DMS153 (cell line): ENCODE data around the gene COX4I1.

Source experiments
- DNase-seq: peaks from one replicate; lab custom pipeline; 2025; lab: John Stamatoyannopoulos, UW

The COX4I1 gene

DNA sequence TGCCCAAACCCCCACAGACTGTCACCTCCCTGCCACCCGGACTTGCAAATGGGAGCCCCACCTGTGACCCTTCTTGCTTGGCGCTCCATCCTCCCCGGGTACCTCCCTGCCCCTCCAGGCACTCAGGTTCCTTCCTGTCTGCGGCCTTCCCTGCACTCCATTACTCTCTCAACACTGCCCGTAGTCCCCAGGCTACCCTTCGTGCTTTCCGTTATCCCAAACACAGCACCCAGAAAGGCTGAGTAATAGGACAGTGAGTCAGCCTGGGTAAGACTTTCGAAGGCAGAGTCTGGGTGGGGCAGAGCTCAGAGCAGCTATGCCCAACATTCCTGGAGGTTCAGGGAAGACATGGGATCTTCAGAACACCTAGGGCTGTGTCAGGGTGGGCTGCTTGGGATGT, 32.0 kb upstream of the COX4I1 start:
- DNase-seq, result no peak

DNA sequence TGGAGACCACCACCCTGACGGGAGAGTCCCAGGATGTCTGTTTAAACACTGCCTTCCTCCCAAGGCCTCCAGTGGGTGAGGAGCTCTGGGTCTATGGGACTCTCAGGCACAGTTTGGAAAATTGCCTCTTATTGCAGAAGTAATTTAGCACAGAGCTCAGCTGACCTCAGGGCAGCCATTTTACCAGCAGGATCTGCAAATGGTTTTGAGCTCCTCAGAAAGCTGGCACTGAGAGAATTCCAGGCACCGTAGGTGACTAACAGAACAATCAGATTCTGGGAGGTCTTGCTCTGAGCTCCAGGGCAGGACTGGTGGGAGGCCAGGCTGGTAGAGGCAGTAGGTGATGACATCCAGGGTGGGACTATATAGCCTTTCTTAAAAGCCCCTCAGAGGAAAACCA, 31.3 kb upstream of the COX4I1 start:
- no peak for DNase-seq

DNA sequence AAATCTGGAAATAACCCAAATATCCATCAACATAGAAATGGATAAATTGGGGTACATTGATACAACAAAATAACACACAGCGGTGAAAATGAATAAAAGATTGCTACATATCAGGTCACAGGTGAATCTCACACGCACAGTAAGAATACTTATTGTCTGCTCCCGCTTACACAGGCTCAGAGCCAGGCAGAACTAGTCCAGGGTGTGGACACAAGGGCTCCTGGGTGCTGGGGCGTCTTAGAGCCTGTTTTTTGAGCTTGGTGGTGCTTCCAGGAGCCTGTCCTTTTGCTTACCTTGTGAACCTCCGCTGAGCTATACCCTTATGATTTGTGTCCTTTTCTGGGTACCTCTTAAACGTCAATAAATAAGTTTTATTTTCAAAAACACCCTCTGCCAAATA, 28.8 kb upstream of the COX4I1 start:
- DNase-seq, result no peak

DNA sequence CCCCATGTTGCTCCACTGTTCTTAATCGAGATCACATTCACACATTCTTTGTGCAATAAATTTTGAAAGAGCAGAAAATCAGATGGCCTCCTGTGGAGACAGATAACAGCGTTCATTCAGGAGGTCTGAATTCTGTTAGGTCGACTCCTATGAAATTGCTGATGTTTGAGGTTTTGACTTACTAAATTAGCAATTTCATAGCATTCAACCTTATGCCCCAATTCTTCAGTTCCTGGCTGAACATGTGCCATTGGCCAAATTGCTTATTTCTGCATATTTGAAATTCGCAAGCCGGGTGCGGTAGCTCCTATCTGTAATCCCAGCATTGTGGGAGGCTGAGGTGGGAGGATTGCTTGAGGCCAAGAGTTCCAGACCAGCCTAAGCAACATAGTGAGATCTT, 26.5 kb upstream of the COX4I1 start:
- no peak for DNase-seq

DNA sequence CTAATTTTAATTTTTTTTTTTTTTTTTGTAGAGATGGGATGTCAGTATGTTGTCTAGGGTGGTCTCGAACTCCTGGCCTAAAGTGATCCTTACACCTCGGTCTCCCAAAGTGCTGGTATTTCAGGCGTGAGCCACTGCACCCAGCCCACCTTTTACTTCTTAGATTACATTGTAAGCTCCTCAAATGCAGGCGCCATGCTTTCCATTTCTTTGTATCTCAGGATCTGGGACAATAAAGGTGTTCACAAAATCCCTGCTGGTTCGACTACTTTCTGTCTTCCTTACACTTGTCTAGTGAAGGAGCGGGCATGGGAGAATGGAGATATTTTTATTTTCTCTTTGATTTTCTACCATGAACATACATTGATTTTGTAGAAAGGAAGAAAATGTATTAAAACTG, 25.4 kb upstream of the COX4I1 start:
- DNase-seq, result no peak

DNA sequence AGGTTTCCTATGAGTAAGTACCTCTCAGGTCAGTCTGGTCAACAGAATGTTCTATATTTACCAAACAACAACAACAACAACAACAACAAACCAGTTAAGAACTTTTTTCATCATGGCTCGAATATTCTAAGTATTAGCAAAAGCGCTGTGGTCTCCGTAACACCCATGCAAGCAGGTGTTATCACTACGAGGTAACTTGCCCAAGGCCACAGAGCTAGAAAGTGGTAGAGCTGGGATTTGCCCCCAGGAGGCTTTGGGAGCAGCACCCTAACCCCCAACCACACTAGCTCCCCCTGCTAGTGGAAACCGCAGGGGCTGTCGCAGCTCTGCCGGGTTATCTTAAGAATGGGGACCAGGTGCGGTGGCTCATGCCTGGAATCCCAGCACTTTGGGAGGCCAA, 24.7 kb upstream of the COX4I1 start:
- DNase-seq, result no peak

DNA sequence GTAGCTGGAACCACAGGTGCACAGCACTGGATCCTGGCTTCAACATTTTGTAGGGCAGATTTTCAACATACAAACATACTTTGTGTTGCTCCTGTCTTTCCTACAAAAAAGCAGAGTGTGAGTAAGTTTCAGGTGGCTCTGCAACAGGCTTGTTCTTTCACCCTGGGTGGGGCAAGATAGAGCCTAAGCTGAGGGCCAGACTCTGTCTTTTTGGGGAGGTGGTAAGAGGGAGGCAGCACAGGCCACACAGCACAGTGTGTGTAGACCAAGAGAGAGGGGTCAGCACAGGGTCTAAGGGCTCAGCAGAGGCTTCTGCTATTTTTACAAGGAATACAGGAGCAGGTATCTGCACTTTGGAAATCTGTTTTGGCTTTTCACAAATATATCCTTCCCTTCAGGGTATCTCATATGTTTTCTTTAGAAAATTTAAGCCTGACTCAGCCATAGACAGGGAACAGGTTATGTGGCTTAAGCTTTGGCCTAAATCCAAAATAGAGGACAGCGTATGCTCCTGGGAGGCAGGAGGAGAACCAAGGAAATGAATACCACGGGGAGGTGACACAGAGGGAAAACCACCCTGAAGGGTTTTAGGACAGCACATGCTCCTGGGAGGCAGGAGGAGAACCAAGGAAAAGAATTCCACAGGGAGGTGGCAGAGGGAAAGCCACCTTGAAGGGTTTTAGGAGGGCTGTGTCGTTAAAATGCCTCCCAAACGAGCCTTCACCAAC, 21.7 kb upstream of the COX4I1 start:
- no peak for DNase-seq

DNA sequence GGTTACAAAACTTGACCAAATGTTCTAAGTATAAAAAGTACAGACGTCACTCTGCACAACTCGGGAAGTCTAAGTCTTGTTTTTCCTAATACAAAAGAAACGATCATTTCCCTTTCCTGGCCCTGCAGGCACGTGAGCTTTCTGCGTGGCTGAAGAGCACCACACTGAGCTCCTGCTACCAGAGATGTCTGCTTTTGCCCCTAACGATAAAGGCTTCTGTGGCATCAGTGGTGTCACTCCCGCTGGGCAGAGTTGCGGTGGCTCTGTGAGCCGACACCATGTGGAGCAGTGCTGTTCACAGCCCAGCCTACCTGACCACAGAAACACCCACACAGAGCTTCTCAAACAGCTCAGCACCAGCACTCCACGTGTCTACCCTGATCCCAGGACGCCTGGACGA, 20.6 kb upstream of the COX4I1 start:
- DNase-seq, result no peak

DNA sequence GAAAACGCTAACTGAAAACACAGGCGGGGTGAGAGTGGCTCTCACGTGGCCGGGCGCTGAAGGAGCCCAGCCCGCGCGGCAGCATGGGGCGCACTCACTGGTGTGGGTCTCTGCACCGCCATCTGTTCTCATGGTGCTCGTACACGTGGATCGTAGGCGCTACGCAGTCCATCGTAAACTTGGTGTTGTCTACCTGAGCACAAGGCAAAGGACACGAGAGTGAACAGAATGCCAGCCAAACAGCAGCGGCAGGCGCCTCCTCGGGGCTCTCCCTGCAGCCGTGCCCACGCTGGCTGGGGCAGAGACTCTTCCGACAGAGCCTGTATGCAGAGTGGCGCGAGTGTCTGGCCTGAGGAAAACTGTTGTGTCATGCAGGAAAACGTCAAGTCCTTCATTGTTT, 19.2 kb upstream of the COX4I1 start:
- no peak for DNase-seq

DNA sequence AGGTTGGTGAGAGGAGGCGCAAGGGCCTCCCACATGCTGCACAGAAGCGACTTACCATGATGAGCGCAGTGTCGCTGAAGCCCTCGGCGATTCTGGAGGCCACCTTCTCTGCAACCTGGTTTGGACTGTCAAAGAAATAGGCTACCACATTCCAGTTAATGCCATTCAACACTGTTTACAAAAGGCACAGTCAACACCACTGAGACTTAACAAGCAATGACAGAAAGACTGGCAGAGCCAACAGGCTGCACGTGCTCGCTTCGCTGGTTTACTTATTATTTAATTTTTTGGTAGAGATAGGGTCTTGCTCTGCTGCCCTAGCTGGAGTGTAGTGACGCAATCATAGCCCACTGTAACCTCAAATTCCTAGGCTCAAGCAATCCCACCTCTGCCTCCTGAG, 18.3 kb upstream of the COX4I1 start:
- no peak for DNase-seq

DNA sequence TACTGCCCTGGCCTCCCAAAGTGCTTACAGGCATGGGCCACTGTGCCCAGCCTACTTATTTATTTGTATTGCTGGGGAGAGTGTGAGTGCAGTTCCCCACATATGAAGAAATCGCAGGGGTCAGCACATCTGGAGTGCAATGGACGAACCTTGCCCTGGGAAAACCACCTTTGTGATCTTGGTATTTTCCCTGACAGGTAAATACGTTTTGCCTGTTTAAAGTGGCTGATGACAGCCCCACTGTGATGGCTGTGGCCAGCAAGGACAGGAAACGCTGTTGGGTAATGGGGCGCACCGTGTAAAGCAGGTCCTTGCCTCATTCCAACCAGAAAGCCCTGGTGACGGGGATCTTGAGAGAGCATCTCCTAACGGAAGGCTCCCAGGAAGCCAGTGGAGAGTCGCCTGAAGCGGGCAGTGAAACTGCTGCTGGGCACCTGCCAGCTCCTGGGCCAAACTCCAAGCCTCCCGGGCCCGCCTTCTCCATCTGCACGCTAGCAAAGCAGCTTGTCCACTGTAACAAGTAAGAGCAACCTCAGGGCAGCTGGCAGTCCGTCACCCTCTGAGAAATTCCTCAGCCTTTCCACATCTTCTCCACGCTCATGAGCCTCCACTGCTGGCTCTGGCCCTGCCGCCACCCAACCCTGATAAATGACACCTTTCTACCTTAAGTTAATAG, 17.7 kb upstream of the COX4I1 start:
- DNase-seq, result no peak

DNA sequence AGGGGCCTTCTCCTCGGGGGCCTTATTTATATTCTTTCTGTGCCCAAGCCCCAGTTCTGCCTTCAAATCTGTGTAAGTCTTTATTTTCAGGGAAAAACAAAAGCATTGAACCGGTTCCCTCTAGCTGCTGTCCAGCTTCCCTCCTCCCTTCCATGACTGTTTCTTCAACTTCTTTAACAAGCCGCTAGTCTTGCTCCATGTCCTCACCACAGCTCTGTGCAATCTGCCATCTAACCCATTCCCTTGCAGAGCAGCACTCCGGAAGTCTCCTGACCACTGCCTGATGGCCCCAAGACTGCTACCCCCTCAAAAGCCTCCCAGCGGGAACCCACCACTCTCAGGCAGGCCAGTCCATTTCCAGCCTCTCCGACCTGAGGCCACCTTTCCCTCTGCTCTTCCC, 17.0 kb upstream of the COX4I1 start:
- no peak for DNase-seq

DNA sequence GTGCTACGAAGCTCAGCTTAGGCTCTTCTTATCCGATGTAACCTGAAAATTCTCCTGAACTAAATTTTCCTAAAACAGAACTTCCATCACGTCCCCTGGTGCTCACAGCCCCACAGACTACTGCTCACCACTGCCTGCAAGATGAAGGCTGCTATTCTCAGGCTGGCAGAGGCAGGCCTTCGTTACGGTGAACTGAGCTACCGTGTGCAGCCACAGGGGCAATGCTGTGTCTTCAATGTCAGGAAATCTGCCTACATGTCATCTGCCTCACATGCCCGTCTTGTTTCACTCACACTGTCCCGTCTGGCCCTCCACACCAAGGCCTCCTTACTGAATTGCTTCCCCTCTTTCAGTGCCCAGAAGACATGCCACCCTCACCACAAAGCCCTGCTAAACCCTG, 16.1 kb upstream of the COX4I1 start:
- no peak for DNase-seq

DNA sequence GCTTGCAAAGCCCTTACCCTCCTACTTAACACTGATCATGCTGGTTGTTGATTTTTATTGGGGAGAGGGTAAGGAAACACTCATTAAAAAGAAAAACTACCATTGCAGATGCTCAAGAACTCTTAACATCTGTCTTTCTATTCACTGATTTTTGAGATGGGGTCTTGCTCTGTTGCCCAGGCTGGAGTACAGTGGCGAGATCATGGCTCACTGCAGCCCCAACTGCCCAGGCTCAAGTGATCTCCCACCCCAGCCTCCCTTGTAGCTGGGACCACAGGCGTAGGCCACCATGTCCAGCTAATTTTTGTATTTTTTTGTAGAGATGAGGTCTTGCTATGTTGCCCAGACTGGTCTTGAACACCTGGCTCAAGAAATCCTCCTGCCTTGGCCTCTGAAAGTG, 14.7 kb upstream of the COX4I1 start:
- no peak for DNase-seq

DNA sequence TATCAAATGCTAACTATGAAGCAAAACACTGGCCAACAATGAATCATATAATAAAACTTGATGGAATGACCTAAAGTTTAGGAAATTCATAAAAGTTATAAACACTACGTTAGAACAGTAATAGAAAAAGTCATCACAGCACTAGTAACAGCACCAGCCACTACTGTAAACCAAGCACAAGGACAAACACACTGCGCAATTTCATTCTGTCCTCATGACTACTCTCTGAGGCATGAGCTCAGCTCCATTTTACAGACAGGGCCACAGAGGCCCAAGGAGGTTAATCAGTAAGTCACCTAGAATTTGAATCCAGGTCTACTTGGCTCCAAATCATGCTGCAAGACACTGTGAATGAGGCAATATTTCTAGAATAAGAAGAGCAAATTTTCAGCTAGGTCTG, 13.6 kb upstream of the COX4I1 start:
- DNase-seq, result no peak

DNA sequence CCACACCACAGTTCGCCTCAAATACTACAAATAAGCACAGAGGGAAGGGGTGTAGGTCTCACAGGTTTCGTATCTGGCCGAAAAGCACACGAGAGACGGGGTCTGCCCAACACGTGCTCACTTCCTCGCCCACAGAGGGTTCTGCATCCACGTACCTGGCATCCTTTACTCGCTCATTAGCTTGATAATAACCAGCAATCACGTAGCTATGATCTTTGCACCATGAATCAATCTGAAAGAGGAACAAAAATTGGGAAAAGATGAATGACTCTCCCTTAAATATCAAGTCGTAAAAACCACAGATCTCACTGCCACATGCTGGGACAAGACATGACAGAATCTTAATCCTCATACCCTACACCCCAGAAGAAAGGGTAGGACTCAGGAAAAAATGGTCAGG, 10.7 kb upstream of the COX4I1 start:
- no peak for DNase-seq

DNA sequence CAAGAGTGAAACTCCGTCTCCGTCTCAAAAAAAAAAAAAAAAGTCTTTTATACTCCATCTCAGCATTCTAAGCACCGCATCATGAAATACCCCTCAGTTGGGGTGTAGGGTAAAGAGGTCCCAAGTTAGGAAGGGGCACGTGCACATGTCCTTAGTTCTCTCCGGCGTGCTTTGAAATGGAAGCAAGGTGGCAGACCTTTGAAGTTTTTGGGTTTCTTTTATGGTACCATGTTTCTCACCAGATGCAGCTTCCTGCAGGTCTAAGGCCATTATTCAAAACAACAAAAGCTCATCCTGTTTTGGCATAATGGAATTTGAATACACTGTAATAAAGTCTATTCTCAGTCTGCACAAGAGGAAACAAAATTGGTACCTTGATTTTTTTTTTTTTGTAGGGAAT, 9.7 kb upstream of the COX4I1 start:
- no peak for DNase-seq

DNA sequence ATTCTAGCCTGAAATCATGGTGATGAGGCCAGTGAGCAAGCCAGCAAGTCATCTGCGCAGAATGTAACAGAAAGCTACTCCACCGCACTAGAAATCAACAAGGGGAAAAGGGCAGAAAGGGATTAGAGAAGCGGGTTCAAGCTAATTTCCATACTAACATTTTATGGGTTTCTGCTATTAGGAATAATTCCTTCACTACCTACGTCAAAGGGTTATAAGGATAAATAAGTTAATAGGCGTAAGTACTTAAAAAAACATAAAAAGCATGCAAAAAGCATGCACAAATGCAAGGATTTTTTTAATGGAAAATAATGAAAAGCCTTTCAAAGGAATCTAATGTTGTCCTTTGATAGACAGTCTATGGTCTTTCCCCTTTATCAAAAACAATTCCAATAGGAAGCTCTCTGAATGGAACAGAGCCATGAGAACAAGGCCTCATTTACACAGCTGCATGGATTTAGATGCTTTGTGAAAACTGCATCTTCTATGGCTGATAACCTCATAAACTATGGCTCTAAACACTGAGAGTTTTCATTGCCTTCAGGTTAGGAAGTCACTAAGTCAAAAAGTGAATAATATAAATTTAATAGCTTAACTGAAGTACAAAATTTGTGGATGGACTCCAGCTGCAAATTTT, 5.7 kb upstream of the COX4I1 start:
- no peak for DNase-seq

DNA sequence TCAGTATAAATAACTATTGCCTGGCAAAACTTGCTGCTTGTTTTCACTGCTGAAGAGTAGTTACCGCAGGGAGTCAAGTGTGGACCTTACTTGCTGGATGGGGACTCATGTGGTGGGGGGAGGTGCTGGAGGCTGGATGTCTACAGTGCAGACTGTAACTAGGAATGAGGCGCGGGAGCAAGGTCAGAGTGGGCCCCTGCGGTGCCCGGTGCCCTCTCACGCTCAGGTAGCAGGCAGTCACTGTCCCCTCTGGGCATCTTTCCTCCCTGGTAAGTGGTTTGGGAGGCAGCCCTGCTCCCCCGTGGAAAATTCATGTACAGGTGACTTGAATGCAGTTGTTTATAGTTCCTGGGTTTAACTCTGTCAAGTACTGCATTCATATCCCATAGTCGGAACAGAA, 4.8 kb upstream of the COX4I1 start:
- no peak for DNase-seq

DNA sequence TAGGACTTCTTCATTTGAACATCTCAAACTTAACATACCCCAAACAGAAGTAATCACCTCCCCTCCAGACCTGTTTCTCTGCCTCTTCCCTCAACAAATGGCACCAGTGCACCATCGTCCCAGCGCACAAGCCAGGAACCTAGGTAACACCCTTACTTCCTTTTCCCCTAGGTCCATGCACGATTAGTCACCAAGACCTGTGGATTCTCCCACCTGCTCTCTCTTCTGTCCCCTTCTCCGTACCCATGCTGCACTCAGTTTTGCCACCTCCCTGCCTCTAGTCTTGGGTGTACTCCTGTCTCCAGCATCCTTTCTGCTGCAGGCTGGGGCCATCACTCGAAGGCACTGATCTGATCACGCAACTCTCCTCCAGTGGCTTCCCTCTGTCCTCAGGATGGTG, 3.3 kb upstream of the COX4I1 start:
- no peak for DNase-seq

DNA sequence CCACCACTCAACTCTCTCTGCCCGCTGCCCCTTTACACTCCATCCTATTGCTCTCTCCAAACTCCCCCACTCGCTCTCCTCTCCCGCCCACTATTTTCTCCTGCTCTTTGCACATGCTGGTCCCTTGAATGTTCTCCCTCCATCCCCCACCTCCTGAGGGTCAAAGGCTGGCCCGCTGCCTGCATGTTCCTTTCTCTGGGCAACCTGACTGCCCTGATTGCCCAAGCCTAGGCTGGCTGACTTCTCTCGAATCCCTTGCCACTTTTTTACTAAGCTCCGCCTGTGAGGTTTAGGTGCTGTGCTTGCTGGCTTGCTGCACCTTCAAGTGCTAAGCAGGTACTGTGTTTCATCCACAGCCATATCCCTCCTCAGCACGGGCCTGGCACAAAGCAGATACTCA, 2.9 kb upstream of the COX4I1 start:
- DNase-seq, result no peak

DNA sequence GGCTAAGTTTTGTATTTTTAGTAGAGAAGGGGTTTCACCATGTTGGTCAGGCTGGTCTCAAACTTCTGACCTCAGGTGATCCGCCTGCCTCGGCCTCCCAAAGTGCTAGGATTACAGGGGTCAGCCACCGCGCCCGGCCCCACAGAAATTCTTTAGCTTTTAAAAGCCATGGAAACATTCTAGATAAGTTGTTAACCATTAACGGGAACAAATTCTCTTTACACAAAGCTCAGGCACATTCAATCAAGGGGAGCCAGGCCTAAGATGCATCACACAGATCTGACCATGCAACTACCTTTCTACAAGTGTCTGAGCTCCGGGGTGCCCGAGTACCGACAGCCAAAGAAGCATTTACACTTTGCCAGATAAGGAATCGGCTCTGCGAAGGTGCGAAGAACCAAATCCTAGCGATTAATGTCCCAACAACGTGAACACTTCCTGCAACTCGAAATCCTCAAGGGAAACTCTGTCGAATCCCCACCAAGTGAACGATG, 1.2 kb upstream of the COX4I1 start:
- DNase-seq, result no peak

DNA sequence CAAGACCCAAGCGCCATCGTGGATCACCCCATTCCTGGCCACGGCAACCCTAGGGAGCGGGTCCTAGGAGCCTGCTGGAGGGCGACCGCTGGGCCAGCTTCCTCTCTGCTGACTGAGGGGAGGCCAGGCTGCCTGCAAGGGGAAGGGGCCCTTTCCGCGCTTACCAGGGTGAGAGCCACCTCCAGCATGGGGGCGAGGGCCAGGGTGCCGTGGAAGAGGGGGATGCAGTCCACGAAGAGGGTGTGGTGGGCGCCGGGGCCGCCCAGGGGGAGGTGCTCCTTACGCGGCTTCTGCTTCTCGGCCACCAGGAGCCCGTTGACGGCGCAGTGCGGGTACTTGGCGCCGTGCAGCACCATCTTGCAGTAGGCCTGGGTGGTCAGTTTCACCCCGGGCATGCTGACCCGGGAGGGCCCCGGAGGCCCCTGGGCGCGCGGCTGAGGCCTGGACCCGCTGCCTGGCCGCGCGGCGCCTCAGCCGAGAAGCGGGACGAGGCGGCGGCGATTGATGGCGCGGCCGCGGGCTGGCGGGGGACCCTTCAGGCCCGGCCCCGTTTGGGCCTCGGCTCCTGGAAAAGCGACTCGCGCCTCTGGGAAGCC, 496 bp upstream of the COX4I1 start:
- DNase-seq, result no peak
